OCI-LY1 (cell line): ENCODE measurements around the gene LPCAT1.

ENCODE experiments used
- EZH2 ChIP-seq: fragments of 200-600 bp; sonication (generic), shearing (Covaris generic); IDR thresholded peaks from 2 replicates; pipeline ENCODE4 v1.8.0; 2017; ENCODE audit warnings: borderline replicate concordance, mixed run types, mild to moderate bottlenecking, antibody characterized with exemption, low read length, moderate library complexity, mixed read lengths
- TF ChIP-seq, protein P1 (sequence below): fragments of 200-600 bp; sonication (generic), shearing (Covaris generic); IDR thresholded peaks from 2 replicates; pipeline ENCODE4 v1.5.1; 2017; ENCODE audit warnings: mild to moderate bottlenecking, antibody characterized with exemption, low read length, moderate library complexity, mixed read lengths

DNA sequence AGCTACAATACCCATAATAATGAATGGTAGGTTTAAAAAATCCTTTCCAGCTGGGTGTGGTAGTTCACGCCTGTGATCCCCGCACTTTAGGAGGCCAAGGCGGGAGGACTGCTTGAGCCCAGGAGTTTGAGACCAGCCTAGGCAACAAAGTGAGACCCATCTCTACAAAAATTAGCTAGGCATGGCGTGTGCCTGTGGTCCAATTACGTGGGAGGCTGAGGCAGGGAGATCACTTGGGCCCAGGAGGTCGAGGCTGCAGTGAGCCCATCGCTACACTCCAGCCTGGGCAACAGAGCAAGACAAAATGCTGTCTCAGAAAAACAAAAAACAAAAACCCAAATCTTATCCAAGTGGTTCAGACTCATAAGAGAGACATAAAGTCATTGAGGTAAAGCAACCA lies 44.7 kb downstream of the LPCAT1 start:
- TF ChIP-seq, protein P1, sequence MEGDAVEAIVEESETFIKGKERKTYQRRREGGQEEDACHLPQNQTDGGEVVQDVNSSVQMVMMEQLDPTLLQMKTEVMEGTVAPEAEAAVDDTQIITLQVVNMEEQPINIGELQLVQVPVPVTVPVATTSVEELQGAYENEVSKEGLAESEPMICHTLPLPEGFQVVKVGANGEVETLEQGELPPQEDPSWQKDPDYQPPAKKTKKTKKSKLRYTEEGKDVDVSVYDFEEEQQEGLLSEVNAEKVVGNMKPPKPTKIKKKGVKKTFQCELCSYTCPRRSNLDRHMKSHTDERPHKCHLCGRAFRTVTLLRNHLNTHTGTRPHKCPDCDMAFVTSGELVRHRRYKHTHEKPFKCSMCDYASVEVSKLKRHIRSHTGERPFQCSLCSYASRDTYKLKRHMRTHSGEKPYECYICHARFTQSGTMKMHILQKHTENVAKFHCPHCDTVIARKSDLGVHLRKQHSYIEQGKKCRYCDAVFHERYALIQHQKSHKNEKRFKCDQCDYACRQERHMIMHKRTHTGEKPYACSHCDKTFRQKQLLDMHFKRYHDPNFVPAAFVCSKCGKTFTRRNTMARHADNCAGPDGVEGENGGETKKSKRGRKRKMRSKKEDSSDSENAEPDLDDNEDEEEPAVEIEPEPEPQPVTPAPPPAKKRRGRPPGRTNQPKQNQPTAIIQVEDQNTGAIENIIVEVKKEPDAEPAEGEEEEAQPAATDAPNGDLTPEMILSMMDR: no peak
- TF ChIP-seq EZH2: no peak
